HG03139 (cell line): ENCODE data around the gene ZMYM2.

Experiments
- ATAC-seq: cut with Tn5 transposase; IDR thresholded peaks from one replicate; pipeline ENCODE4 v1.9.1; 2021; ENCODE audit not compliant: unreplicated experiment

Gene ZMYM2

GRCh38 chr13:20044086-20044485 lies 85.6 kb downstream of the ZMYM2 start:
- no peak for ATAC-seq

- no peak for ATAC-seq
These were observed 87.5 kb downstream of the ZMYM2 start for GRCh38 chr13:20045950-20046548.

- no peak for ATAC-seq
These were observed 91.3 kb downstream of the ZMYM2 start for GRCh38 chr13:20049558-20050473.

GRCh38 chr13:20051366-20051765 lies 92.8 kb downstream of the ZMYM2 start:
- no peak for ATAC-seq

- ATAC-seq, result no peak
These were observed 94.5 kb downstream of the ZMYM2 start for GRCh38 chr13:20053016-20053415.

GRCh38 chr13:20053891-20054290 lies 95.4 kb downstream of the ZMYM2 start:
- ATAC-seq, result no peak

- no peak for ATAC-seq
These were observed 96.1 kb downstream of the ZMYM2 start for GRCh38 chr13:20054586-20054985.

- ATAC-seq, result no peak
These were observed 98.7 kb downstream of the ZMYM2 start for GRCh38 chr13:20057214-20057613.

GRCh38 chr13:20057963-20058362 lies 99.4 kb downstream of the ZMYM2 start:
- ATAC-seq, result no peak

- ATAC-seq, result no peak
These were observed 99.9 kb downstream of the ZMYM2 start for GRCh38 chr13:20058476-20058875.

- ATAC-seq, result no peak
These were observed 105.6 kb downstream of the ZMYM2 start for GRCh38 chr13:20064128-20064527.

- no peak for ATAC-seq
These were observed 107.0 kb downstream of the ZMYM2 start for GRCh38 chr13:20065516-20065915.

- no peak for ATAC-seq
These were observed 111.4 kb downstream of the ZMYM2 start for GRCh38 chr13:20069956-20070355.

GRCh38 chr13:20073775-20074174 lies 115.2 kb downstream of the ZMYM2 start:
- no peak for ATAC-seq

GRCh38 chr13:20074966-20075365 lies 116.4 kb downstream of the ZMYM2 start:
- ATAC-seq, result no peak

- ATAC-seq, result no peak
These were observed 118.6 kb downstream of the ZMYM2 start for GRCh38 chr13:20077086-20077485.

GRCh38 chr13:20080377-20081164 lies 122.0 kb downstream of the ZMYM2 start:
- ATAC-seq, result no peak

GRCh38 chr13:20090349-20090748 lies 131.8 kb downstream of the ZMYM2 start:
- ATAC-seq, result no peak

GRCh38 chr13:20093951-20094350 lies 135.4 kb downstream of the ZMYM2 start:
- no peak for ATAC-seq

- ATAC-seq, result no peak
These were observed 140.8 kb downstream of the ZMYM2 start for GRCh38 chr13:20099319-20099718.

GRCh38 chr13:20101467-20102316 lies 143.2 kb downstream of the ZMYM2 start:
- ATAC-seq, result no peak
